Type B pancreatic cell (in vitro differentiated cells): ENCODE results near the gene DNM2. TPM values are rescaled to one million over a fixed set of nuclear protein-coding genes. Genes with fewer than 3 reads are reported as not detected.

Source experiments
- DNase-seq: peaks from one replicate; pipeline ENCODE4 v3.0.0; 2021; ENCODE audit warnings: mixed read lengths; ENCODE audit not compliant: unreplicated experiment; ENCODE audit errors: extremely low spot score
- H3K27ac Mint-ChIP-seq: 2 replicates; pipeline ENCODE4 v1.8.0; 2021; ENCODE audit warnings: mild to moderate bottlenecking, mixed read lengths
- H3K27me3 Mint-ChIP-seq: 2 replicates; pipeline ENCODE4 v1.8.0; 2021; ENCODE audit warnings: mixed read lengths
- H3K36me3 Mint-ChIP-seq: 2 replicates; pipeline ENCODE4 v1.8.0; 2021; ENCODE audit warnings: mixed read lengths
- H3K4me1 Mint-ChIP-seq: one replicate; pipeline ENCODE4 v1.8.0; 2021; ENCODE audit warnings: mixed read lengths; ENCODE audit not compliant: unreplicated experiment
- H3K4me3 Mint-ChIP-seq: 2 replicates; pipeline ENCODE4 v1.8.0; 2021; ENCODE audit warnings: mild to moderate bottlenecking, mixed read lengths
- H3K9me3 Mint-ChIP-seq: 2 replicates; pipeline ENCODE4 v1.8.0; 2021; ENCODE audit warnings: mixed read lengths
- total RNA-seq: library from RNA; stranded (reverse); gene quantifications from 2 replicates; pipeline ENCODE4 v1.2.1, GENCODE V29; 2021; ENCODE audit warnings: low replicate concordance
- TF ChIP-seq, protein P1 (sequence below): fragments of 200-600 bp; sonication (generic); conservative IDR thresholded peaks from 2 replicates; pipeline ENCODE4 v1.5.0; 2021; ENCODE audit warnings: antibody characterized with exemption, mild to moderate bottlenecking

Gene DNM2
- total RNA-seq, 1 donor from 2014 or later: 119 TPM

DNA sequence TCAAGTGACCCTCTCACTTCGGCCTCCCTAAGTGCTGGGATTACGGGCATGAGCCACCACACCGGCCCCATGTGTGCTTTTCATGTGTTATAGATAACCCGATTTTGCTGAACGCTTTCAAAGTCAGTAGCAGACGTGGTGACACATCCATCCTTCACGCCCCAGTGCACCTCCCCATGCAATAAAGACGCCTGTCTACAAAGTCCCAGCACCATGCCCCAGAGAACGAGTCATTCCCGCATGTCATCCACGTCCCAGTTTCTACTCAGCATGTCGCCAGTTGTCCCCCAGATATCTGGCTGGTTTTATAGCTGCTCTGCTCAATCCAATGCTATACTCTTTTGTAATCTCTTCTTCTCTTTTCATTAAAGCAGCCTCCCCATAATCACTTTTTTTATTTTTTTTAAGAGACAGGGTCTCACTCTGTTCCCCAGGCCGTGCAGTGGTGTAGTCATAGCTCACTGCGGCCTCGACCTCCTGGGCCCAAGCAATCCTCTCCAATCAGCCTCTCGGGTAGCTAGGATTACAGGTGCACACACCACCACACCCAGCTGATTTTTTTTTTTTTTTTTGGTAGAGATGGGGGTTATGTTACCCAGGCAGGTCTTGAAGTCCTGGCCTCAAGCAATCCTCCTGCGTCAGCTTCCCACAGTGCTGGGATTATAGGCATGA, 42.5 kb downstream of the DNM2 start:
- Mint-ChIP-seq H3K4me3 (no peak overlapping the region), H3K9me3 (no peaks in the 10 kb centered on the region), H3K36me3 (peaks cover 10% of the 10 kb centered on the region), H3K27me3 (no peaks in the 10 kb centered on the region), H3K4me1 (peaks cover 16% of the 10 kb centered on the region), H3K27ac (peak overlapping the region; percentile 70)
- TF ChIP-seq, protein P1, sequence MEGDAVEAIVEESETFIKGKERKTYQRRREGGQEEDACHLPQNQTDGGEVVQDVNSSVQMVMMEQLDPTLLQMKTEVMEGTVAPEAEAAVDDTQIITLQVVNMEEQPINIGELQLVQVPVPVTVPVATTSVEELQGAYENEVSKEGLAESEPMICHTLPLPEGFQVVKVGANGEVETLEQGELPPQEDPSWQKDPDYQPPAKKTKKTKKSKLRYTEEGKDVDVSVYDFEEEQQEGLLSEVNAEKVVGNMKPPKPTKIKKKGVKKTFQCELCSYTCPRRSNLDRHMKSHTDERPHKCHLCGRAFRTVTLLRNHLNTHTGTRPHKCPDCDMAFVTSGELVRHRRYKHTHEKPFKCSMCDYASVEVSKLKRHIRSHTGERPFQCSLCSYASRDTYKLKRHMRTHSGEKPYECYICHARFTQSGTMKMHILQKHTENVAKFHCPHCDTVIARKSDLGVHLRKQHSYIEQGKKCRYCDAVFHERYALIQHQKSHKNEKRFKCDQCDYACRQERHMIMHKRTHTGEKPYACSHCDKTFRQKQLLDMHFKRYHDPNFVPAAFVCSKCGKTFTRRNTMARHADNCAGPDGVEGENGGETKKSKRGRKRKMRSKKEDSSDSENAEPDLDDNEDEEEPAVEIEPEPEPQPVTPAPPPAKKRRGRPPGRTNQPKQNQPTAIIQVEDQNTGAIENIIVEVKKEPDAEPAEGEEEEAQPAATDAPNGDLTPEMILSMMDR: no peak
- no peak for DNase-seq

DNA sequence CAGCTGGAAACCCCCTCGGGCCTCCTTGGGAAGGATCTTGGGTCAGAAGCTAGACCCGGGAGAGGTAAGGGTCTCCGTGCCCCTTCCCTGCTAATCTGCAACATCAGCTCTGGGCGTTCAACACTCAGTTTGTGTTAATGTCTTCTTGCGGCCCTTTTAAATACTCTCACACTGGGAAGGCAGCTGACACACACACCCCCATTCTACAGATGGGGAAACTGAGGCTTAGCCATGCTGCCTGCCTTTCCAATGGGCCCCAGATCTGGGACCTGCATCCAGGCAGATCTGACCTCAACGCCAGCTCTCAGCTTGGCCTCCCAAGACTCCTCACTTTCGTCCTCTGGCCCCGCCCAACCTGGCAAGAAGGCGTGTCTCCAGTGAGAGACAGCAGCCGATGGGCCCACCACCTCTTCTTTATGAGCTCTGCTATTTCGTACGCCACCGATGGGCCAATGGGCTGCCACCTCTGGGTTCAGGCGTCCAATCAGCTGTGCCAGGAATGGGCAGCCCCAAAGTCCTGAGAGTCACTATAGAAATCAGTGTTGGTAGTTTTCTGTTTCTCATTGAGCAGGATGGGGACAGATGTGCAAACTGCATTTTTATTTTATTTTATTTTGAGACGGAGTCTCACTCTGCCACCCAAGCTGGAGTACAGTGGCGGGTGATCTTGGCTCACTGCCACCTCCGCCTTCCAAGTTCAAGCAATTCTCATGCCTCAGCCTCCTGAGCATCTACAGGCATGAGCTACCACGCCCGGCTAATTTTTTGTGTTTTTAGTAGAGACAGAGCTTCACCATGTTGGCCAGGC, 43.8 kb downstream of the DNM2 start:
- H3K36me3 Mint-ChIP-seq: peaks cover 10% of the 10 kb centered on the region
- TF ChIP-seq, protein P1: no peak
- H3K27me3 Mint-ChIP-seq: no peaks in the 10 kb centered on the region
- no peak for DNase-seq
- no peaks in the 10 kb centered on the region for H3K9me3 Mint-ChIP-seq
- peaks cover 16% of the 10 kb centered on the region for H3K4me1 Mint-ChIP-seq
- no peak overlapping the region for H3K4me3 Mint-ChIP-seq
- peak overlapping the region; percentile 93 for H3K27ac Mint-ChIP-seq

DNA sequence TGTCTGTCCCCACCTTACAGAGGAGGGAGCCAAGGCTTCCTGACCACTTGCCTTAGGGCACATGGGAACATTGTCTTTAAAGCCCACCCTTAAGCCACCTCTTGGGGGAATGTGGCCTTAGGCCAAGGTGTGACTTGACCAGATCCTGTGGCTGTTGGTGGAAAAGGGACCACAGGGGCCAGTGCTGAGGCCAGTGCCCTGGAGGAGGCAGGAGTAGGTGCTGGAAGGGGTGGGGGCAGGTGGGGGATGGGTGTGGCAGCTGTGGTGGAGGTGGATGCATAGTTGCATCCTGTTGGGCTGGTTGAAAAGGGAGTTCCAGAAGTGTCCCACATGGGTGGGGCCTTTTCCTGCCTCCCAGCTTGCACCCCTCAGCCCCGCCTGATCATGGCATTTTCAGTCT, 44.8 kb downstream of the DNM2 start:
- Mint-ChIP-seq H3K9me3 (no peaks in the 10 kb centered on the region), H3K27me3 (no peaks in the 10 kb centered on the region), H3K27ac (peak overlapping the region; percentile 93), H3K36me3 (peaks cover 10% of the 10 kb centered on the region), H3K4me3 (peak overlapping the region; percentile 34), H3K4me1 (peaks cover 16% of the 10 kb centered on the region)
- TF ChIP-seq, protein P1: no peak
- no peak for DNase-seq

DNA sequence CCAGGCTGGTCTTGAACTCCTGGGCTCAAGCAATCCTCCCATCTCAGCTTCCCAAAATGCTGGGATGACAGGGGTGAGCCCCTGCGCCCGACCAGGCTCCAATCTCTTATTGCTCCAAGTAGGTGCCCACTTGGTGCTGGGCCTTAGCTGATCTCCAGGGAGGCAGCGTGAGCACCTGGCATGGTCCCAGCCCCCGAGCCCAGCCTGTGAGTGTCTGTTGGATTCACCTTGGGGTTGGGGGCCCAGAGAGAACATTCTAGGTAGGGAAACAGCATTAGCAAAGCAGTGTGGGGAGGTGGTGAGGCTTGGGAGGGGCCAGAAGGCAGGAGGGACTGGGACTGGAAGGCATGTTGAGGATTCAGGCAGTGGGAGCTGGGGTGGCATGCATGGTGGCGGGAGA, 45.5 kb downstream of the DNM2 start:
- no peak for DNase-seq
- peak overlapping the region; percentile 55 for H3K27ac Mint-ChIP-seq
- H3K9me3 Mint-ChIP-seq: no peaks in the 10 kb centered on the region
- peaks cover 16% of the 10 kb centered on the region for H3K4me1 Mint-ChIP-seq
- no peaks in the 10 kb centered on the region for H3K27me3 Mint-ChIP-seq
- H3K4me3 Mint-ChIP-seq: no peak overlapping the region
- TF ChIP-seq, protein P1: no peak
- H3K36me3 Mint-ChIP-seq: peaks cover 10% of the 10 kb centered on the region

DNA sequence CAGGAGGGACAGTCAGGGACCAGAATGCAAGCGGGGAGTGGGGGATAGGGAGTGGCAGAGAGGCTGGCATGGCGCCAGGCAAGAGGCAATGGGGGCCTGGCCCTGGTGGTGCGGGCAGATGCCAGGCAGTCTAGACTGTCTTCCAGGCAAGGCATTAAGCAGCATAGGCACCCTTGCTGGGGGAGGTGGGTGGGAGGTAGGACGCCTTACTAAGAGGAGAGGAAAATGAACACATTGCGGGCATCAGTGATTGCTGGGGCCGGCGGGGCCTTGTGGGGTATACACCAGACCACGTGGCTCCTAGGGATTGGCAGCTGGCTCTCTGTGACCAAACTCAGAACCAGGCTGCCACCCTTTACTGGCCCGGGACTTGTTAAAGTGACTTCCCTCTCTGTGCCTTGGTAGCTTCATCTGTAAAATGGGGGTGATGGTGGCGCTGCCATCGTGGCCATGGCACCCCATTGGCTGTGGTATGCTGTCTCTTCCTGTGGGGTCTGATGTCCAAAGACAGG, 46.0 kb downstream of the DNM2 start:
- H3K36me3 Mint-ChIP-seq: peaks cover 9% of the 10 kb centered on the region
- no peaks in the 10 kb centered on the region for H3K27me3 Mint-ChIP-seq
- no peaks in the 10 kb centered on the region for H3K9me3 Mint-ChIP-seq
- TF ChIP-seq, protein P1: no peak
- peak overlapping the region; percentile 66 for H3K27ac Mint-ChIP-seq
- no peak overlapping the region for H3K4me3 Mint-ChIP-seq
- peaks cover 15% of the 10 kb centered on the region for H3K4me1 Mint-ChIP-seq
- no peak for DNase-seq
